C4-2B (cell line): ENCODE data around the gene TOPAZ1.

ENCODE experiments used
- CTCF ChIP-seq: fragments of 450-650 bp; conservative IDR thresholded peaks from 2 replicates; pipeline ENCODE4 v1.5.1; 2017; ENCODE audit warnings: mild to moderate bottlenecking
- ZFX ChIP-seq: fragments of 450-650 bp; IDR thresholded peaks from 2 replicates; pipeline ENCODE4 v1.6.1; 2017

- TF ChIP-seq CTCF = no peak
- TF ChIP-seq ZFX = no peak
These were observed 113.8 kb downstream of the TOPAZ1 start for GRCh38 chr3:44355362-44356033.
